H1 (cell line): Measurements from ENCODE around the gene AZGP1. TPM values are rescaled to one million over a fixed set of nuclear protein-coding genes. Genes with fewer than 3 reads are reported as not detected.
A peak's percentile ranks its signal among the peaks of the same experiment; 100 is the strongest.

Experiments
- ATF3 ChIP-seq: IDR thresholded peaks from 2 replicates; pipeline ENCODE4 v1.6.1; 2011; ENCODE audit warnings: low read depth, mild to moderate bottlenecking, low read length; ENCODE audit not compliant: insufficient read depth
- CBX5 ChIP-seq: fragments of 300-800, 300-1000 bp; sonication (generic); IDR thresholded peaks from 2 replicates; pipeline ENCODE4 v1.7.1; 2016; ENCODE audit warnings: antibody characterized with exemption, low read length, low read depth
- EP300 ChIP-seq, 2 experiments: IDR thresholded peaks; 1 replicate in 1 of 2; 2 replicates in 1 of 2; pipeline ENCODE4 v1.6.1; 2011 to 2012; ENCODE audit warnings: low read depth in 2 of 2, low read length in 2 of 2, mild to moderate bottlenecking in 2 of 2, borderline replicate concordance in 1 of 2, inconsistent platforms in 1 of 2, moderate library complexity in 1 of 2
- HDAC2 ChIP-seq, 2 experiments: fragments of 300-600 bp in 1 of 2; sonication (generic) in 1 of 2; IDR thresholded peaks; 2 replicates each; pipeline ENCODE4 v1.6.1; 2011 to 2012; ENCODE audit warnings: low read depth in 2 of 2, low read length in 2 of 2, mild to moderate bottlenecking in 2 of 2, moderate library complexity in 2 of 2, borderline replicate concordance in 1 of 2, inconsistent platforms in 1 of 2
- JUND ChIP-seq: IDR thresholded peaks from 2 replicates; pipeline ENCODE4 v1.6.1; 2011; ENCODE audit warnings: mild to moderate bottlenecking, improper control_type of control experiment, low read length
- KDM4A ChIP-seq: IDR thresholded peaks from one replicate; pipeline ENCODE4 v1.7.1; 2012; ENCODE audit warnings: low read depth, mild to moderate bottlenecking, moderate library complexity, low read length, inconsistent platforms; ENCODE audit not compliant: severe bottlenecking
- KDM5A ChIP-seq: fragments of 200-600 bp; IDR thresholded peaks from 2 replicates; pipeline ENCODE4 v1.7.1; 2012; ENCODE audit warnings: mild to moderate bottlenecking, low read length, inconsistent platforms, mixed read lengths
- RXRA ChIP-seq: IDR thresholded peaks from 2 replicates; pipeline ENCODE4 v1.6.1; 2011; ENCODE audit warnings: low read depth, mild to moderate bottlenecking, low read length, moderate library complexity; ENCODE audit not compliant: insufficient read depth
- SAP30 ChIP-seq: fragments of 300-600 bp; sonication (generic); IDR thresholded peaks from 2 replicates; pipeline ENCODE4 v1.7.1; 2012; ENCODE audit warnings: low read length, moderate library complexity, mild to moderate bottlenecking, inconsistent platforms; ENCODE audit not compliant: insufficient read depth, insufficient replicate concordance
- SIN3A ChIP-seq, 2 experiments: IDR thresholded peaks in 1 of 2; conservative IDR thresholded peaks in 1 of 2; 2 replicates each; pipeline ENCODE4 v1.6.1; 2011 to 2012; ENCODE audit warnings: low read length in 2 of 2, improper control_type of control experiment in 1 of 2, low read depth in 1 of 2, mild to moderate bottlenecking in 1 of 2
- SIRT6 ChIP-seq: IDR thresholded peaks from one replicate; pipeline ENCODE4 v1.7.1; 2012; ENCODE audit warnings: low read length, inconsistent platforms
- SP2 ChIP-seq: IDR thresholded peaks from 2 replicates; pipeline ENCODE4 v1.6.1; 2012; ENCODE audit warnings: mild to moderate bottlenecking, low read length, inconsistent platforms
- SP4 ChIP-seq: IDR thresholded peaks from 2 replicates; pipeline ENCODE4 v1.6.1; 2012; ENCODE audit warnings: low read length, inconsistent platforms
- SRF ChIP-seq: IDR thresholded peaks from 2 replicates; pipeline ENCODE4 v1.6.1; 2011; ENCODE audit warnings: mild to moderate bottlenecking, low read depth, low read length, moderate library complexity
- SUZ12 ChIP-seq: fragments of 200-600 bp; sonication (generic); IDR thresholded peaks from 2 replicates; pipeline ENCODE4 v1.6.1; 2012; ENCODE audit warnings: mild to moderate bottlenecking, inconsistent platforms, low read length, moderate library complexity, mixed read lengths
- TAF1 ChIP-seq: IDR thresholded peaks from 2 replicates; pipeline ENCODE4 v1.6.1; 2011; ENCODE audit warnings: mild to moderate bottlenecking, low read depth, low read length
- TBP ChIP-seq: IDR thresholded peaks from 2 replicates; pipeline ENCODE4 v1.6.1; 2011; ENCODE audit warnings: low read depth, low read length, improper control_type of control experiment
- polyA plus RNA-seq, 7 experiments: library from polyadenylated mRNA; depleted of rRNA in 3 of 7; stranded (reverse) in 5 of 7; unstranded in 2 of 7; fragments of >200 nt in 5 of 7; fragments of 200-250 nt in 2 of 7; gene quantifications; 1 replicate in 5 of 7; 2 replicates in 1 of 7; 4 replicates in 1 of 7; pipeline versions ENCODE4 v1.2.1 to v1.2.3, GENCODE V29; 2011 to 2013; ENCODE audit warnings: missing spikeins in 2 of 7, mixed read lengths in 2 of 7
- total RNA-seq: library from RNA; stranded (reverse); fragmentation: NEBNext Ultra II Directional; extraction: Animal tissue kit (Norgen Biotek cat#: 25700); gene quantifications from 2 replicates; pipeline ENCODE4 v1.2.1, GENCODE V29; 2021
- TF ChIP-seq, protein P1 (sequence below): IDR thresholded peaks from 2 replicates; pipeline ENCODE4 v1.6.1; 2011; ENCODE audit warnings: low read length, improper control_type of control experiment
- TF ChIP-seq, protein P2 (sequence below), 3 experiments: IDR thresholded peaks; 1 replicate in 2 of 3; 2 replicates in 1 of 3; pipeline versions ENCODE4 v1.5.1 to v1.6.1; 2011; ENCODE audit warnings: low read length in 3 of 3, mild to moderate bottlenecking in 3 of 3, inconsistent platforms in 2 of 3, low read depth in 1 of 3, moderate library complexity in 1 of 3; ENCODE audit not compliant: insufficient read depth in 1 of 3; ENCODE audit errors: control extremely low read depth in 1 of 3

AZGP1 gene
- total and polyA plus RNA-seq, 2 of the 8 experiments (the other 6 are each of a cell fraction or from before 2014, with no cell fraction given): 0.52 to 0.68 TPM

DNA sequence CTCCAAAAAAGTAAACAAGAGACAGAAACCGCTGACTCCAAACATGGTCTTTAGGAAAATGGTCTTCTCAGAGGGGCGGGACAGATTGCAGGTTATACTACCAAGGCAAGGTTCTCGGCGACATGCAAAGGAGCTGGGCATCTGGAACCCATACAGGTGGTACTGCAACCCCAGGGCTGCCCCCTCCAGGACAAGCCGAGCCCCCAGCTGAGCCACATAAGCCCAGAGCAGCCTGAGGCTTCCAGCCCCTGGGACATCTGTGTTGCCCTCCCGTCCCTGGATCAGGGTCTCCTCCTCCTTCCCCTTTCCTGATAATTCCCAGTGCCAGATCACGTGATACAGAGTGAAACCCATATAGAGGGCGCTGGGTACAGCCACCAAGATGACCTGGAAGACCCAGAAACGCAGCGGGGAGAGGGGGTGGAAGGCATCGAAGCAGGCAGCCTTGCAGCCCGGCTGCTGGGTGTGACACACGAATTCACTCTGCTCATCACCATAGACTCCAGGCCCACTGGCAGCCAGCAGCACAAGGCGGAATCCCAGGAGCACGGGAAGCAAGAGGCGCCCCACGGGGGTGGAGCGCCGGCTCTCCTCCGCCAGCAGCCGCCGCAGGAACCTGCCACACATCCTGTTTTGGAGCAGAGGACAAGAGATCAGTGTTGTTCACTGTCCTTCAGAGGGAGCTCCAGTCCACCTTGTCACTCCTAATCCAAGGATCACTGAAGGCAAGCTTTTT lies 46.7 kb downstream of the AZGP1 start, which contains the start of gene GJC3 (continued):
- TF ChIP-seq ATF3: no peak
- no peak for TF ChIP-seq SIN3A (conservative IDR thresholded peaks at IDR 0.05 in 1 of 2, IDR thresholded peaks at IDR 0.05 in 1 of 2; ENCODE audit: low read depth in 1 of 2, low read length in 2 of 2)
- no peak for TF ChIP-seq TBP
- TF ChIP-seq, protein P1, sequence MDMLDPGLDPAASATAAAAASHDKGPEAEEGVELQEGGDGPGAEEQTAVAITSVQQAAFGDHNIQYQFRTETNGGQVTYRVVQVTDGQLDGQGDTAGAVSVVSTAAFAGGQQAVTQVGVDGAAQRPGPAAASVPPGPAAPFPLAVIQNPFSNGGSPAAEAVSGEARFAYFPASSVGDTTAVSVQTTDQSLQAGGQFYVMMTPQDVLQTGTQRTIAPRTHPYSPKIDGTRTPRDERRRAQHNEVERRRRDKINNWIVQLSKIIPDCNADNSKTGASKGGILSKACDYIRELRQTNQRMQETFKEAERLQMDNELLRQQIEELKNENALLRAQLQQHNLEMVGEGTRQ: peak; percentile 63; the same call in 1 of the 2 replicates
- TF ChIP-seq SRF: no peak
- no peak for TF ChIP-seq SP4
- TF ChIP-seq SAP30: no peak
- TF ChIP-seq CBX5: no peak
- no peak for TF ChIP-seq JUND
- no peak for TF ChIP-seq KDM5A
- peak; percentile 42 for TF ChIP-seq KDM4A
- TF ChIP-seq SUZ12: no peak
- TF ChIP-seq EP300 (IDR thresholded peaks at IDR 0.05; ENCODE audit: borderline replicate concordance in 1 of 2, low read depth in 2 of 2, low read length in 2 of 2): no peak
- TF ChIP-seq HDAC2 (IDR thresholded peaks at IDR 0.05; ENCODE audit: borderline replicate concordance in 1 of 2, low read depth in 2 of 2, low read length in 2 of 2): 0 out of 4 replicates have a peak, but pooled peaks of 1 of the 2 experiments have one; percentile 37
- no peak for TF ChIP-seq RXRA
- TF ChIP-seq, protein P2, sequence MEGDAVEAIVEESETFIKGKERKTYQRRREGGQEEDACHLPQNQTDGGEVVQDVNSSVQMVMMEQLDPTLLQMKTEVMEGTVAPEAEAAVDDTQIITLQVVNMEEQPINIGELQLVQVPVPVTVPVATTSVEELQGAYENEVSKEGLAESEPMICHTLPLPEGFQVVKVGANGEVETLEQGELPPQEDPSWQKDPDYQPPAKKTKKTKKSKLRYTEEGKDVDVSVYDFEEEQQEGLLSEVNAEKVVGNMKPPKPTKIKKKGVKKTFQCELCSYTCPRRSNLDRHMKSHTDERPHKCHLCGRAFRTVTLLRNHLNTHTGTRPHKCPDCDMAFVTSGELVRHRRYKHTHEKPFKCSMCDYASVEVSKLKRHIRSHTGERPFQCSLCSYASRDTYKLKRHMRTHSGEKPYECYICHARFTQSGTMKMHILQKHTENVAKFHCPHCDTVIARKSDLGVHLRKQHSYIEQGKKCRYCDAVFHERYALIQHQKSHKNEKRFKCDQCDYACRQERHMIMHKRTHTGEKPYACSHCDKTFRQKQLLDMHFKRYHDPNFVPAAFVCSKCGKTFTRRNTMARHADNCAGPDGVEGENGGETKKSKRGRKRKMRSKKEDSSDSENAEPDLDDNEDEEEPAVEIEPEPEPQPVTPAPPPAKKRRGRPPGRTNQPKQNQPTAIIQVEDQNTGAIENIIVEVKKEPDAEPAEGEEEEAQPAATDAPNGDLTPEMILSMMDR (IDR thresholded peaks at IDR 0.05; ENCODE audit: control extremely low read depth in 1 of 3, insufficient read depth in 1 of 3, low read depth in 1 of 3, low read length in 3 of 3): peak; percentile 36 to 58 (median 57)
- no peak for TF ChIP-seq SIRT6
- no peak for TF ChIP-seq SP2
- TF ChIP-seq TAF1: peak; percentile 41; the same call in 1 of the 2 replicates
